GM19240 (cell line): Measurements from ENCODE around the gene FLYWCH1.

Source experiments
- DNase-seq: peaks from one replicate; pipeline ENCODE4 v3.0.0; 2011; ENCODE audit warnings: low spot score; ENCODE audit not compliant: insufficient read length

Gene FLYWCH1, protein sequence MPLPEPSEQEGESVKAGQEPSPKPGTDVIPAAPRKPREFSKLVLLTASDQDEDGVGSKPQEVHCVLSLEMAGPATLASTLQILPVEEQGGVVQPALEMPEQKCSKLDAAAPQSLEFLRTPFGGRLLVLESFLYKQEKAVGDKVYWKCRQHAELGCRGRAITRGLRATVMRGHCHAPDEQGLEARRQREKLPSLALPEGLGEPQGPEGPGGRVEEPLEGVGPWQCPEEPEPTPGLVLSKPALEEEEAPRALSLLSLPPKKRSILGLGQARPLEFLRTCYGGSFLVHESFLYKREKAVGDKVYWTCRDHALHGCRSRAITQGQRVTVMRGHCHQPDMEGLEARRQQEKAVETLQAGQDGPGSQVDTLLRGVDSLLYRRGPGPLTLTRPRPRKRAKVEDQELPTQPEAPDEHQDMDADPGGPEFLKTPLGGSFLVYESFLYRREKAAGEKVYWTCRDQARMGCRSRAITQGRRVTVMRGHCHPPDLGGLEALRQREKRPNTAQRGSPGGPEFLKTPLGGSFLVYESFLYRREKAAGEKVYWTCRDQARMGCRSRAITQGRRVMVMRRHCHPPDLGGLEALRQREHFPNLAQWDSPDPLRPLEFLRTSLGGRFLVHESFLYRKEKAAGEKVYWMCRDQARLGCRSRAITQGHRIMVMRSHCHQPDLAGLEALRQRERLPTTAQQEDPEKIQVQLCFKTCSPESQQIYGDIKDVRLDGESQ

DNA sequence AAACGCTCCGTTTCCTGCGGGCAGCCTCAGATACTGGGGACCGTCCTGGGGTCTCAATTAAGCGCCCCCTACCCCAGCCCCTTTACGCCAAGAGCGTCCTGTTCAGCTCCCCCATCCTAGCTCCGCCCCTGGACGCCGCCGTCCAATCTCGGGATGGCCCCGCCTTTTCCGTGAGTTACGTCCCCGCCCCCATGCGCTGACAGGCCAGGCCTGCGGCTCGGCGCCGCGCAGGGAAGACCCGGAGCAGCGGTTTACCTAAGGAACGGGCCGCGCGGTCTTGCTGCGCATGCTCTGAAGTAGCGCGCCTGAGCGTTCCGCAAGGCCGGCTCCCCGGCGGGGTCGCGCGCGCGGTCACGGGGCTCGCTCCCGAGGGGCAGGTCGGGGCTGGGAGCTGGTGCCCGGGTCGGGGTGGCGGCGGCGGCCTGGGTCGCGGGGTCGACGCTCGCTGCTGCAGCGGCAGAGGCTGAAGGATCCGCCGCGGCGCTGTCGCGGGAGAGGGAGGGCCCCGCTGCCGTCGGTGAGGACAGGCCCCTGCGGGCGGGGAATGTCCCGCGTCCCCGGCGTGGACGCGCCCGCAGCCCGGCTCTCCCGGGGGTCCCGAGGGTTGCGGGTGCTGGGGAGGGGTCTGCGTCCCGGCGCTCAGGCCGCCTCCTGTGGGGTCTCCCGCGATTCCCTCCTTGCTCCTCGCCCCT lies at the start of gene FLYWCH1:
FLYWCH1 (plus strand) TSS at position 294 of the 692 bp plus-strand sequence. CDS start 17,755 bp downstream, outside the sequence.
- peak; percentile 90 for DNase-seq

DNA sequence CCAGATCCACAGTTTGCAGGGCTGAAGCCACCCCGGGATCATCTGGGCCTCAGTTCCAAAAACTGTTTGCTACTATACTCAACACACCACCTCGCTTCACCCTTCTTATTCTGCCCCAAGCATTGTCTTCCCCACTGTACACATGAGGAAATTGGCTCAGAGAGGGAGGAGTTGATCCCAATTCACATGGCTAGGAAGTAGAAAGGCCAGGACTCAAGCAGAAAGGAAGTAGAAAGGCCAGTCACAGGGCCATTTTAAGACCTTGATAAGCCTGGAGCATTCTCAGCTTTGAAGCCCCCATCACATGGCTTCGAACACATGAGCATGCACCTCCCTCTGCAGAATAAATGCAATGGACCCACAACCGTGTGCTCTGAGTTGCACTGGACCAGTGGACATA lies 46.1 kb upstream of the FLYWCH1 start:
- DNase-seq: no peak

DNA sequence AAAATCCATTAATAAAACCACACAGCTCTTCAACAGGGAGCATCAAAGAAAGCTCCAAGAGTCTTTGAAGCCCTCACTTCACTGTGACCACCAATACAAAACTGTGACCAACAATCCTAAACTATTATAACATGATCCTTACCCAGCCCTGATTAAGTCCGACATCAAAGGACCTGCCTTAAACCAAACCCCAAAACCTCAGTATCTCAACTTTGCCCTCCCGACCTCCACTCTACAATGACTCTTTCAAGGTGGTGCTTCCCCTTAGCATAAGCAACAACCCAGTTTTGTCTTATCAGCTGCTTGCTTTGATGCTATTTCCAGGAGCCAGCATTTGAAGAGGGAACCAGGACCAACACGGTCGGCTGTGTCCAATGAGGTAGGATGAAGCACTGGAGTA lies 45.3 kb upstream of the FLYWCH1 start:
- DNase-seq: no peak

DNA sequence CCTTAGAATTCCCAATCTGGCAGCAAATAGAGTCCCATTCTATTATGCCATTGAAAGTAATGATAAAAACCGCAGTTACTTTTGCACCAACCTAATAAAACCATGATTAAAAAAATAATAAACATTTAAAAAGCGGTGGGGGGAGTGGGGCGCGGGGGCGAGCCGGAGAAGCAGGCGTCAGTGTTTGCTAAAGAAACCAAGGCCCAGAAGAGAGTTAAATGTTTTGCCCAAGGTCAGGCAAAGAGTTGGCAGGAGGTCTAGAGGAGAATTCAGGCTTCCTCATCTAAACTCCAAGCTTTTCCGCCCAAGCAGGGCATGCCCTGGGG lies 44.1 kb upstream of the FLYWCH1 start:
- no peak for DNase-seq

DNA sequence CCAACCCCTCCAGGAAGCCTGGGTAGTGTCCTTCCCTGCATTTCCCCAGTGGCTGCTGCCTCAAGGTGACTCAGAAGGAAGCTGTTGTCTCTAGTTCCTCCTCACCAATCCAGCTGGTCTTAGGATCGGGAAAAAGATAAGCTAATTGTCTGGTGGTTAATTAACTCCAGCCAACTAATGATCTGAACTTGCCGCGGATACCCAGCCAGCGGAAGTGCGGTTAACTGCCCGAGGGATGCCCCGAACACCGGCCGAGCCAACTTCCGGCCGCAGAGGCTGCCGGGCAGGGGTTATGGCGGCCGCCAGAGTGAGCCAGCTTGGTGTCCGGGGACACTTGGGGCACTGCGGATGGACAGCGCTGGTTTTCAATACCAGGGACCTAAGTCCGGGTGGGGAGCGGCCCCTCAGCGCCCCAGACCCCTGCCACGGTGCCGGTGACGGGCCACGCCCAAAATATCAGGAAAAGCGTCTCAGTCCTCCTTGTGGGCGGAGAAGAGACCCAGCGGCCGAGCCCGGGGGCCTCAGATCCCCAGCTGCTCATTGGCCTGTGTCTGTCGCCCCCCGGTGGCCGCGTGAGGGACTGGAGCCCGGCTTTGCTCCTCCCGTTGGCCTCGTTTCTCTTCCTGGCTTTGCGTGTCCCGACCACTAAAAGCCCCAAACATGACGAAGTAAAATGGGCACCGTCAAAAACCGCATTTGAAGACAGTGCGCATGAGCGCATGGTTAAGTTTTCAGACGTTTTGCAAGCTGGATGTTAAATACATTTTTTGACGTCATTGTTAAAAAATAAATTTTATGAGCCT lies 43.5 kb upstream of the FLYWCH1 start:
- peak; percentile 99 for DNase-seq

DNA sequence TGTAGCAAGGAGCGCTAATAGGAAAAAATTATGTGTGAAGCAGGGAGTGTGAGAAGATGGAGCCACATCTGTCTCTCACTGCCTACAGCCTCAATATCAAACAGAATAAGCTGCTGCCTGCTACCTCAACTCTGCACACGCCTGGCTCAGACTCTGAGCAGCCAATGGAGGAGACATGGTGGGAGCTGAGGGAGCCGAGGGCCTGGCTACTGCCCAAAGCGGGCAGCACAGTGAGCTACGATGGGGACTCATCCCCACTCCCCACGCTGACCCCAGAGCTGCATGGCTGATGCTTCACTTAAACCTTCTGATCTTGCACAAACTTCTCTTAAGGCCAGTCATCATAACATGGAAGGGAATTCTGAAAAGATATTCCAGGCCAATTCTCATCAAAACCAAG lies 39.8 kb upstream of the FLYWCH1 start:
- DNase-seq: no peak

DNA sequence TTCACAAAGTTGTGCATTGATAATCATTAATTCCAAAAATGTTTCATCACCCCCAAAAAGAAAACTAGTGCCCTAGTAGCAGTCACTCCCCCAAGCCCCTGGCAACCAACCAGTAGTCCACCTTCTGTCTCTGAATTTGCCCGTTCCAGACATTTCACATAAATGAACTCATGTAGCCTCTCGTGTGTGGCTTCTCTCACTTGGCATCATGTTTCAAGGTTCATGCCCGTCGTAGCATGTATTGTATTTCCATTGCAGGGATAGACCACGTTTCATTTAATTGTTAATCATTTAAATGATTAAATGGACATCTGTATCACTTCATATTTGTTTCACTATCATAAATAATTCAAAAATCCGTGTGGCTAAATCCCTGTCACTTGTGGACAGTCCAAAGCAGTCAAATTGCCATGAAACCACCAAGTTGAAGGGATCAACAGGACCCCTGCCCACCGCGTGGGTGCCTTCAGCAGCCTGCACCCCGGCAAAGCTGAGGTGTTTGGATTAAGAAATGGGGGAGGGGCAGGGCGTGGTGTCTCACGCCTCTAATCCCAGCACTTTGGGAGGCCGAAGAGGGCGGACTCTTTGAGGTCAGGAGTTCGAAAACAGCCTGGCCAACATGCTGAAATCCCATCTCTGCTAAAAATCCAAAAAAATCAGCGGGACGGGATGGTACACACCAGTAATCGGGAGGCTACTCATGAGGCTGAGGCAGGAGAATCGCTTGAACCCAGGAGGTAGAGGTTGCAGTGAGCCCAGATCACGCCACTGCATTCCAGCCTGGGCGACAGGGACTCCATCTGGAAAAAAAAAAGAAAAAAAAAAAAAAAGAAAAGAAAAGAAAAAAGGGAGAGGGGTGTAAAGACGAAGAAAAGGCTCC lies 37.5 kb upstream of the FLYWCH1 start:
- no peak for DNase-seq

DNA sequence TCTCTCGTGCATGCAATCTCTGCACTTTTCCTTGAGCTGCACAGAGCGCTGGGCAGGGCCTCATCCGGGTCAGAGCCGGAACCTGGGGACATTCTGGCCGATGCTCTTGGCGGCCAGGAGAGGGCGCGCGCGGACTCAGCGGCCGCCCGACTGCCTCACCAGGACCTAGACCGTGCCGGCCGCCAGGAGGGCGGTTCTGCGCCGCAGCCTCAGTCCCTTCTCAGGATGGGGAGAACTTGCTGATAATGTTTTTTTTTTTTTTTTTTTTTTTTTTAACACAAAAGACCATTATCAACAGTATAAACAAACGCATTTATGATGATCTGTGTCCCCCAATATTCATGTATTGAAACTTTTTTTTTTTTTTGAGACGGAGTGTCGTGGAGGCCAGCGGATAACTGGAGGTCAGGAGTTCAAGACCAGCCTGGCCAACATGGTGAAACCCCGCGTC lies 36.8 kb upstream of the FLYWCH1 start:
- DNase-seq: peak; percentile 46

DNA sequence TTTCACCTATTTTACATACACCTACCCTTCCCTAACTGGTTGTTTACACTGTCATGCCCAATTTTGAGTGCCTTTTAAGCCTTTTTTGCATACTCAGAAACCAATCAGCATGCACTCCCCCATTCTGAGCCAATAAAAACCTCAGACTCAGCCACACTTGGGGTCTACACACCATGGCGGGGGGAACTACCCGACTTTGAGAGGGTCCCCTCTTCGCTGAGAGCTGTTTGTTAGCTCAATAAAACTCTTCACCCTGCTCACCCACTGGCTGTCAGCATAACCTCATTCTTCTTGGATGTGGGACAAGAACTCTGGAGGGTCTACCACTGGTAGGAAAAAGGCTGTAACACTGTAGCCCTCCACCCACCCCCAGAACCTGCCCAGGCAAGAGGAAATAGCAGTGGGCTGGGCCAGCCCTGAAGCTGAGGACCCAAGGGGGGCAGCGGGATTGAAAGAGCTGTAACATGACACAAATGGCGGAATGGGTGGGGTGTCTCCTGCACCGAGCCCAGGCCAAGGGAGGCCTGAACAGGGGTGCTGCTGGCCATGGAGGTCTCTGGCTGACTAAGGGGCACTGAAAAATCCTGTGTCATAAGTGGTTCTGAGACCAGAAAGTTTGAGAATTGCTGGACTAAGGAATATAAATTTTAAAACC lies 31.8 kb upstream of the FLYWCH1 start:
- DNase-seq: no peak

DNA sequence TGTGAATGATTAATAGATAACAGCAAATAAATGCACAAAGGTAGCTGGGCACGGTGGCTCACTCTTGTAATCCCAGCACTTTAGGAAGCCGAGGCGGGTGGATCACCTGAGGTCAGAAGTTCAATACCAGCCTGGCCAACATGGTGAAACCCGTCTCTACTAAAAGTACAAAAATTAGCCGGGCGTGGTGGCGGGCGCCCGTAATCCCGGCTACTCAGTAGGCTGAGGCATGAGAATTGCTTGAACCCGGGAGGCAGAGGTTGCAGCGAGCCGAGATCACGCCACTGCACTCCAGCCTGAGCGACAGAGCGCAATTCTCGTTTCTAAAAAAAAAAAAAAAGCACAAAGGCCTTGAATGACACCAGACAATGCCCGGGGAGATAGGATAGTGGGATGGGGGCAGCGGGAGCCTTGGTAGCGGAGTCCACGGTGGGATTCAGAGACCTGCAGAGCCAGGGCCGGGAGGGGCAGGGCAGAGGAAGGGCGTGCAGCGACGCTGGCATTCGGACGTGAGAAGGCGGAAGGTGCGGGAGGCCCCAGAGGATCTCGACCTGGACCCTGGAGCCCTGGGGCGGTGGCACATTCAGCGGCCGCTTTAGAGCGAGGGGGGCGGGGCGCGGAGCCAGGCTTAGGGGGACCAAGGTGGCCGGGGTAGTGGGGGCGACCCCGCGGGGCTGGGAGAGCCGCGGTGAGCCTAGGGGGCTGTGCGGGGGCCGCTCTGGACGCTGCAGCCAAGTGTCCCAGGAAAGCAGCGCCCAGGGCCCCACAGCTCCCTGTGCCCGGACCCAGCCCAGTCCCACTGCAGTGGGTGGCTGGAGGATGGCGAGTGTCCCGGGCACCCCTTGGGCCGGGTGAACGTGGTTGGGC lies 29.7 kb upstream of the FLYWCH1 start:
- no peak for DNase-seq

DNA sequence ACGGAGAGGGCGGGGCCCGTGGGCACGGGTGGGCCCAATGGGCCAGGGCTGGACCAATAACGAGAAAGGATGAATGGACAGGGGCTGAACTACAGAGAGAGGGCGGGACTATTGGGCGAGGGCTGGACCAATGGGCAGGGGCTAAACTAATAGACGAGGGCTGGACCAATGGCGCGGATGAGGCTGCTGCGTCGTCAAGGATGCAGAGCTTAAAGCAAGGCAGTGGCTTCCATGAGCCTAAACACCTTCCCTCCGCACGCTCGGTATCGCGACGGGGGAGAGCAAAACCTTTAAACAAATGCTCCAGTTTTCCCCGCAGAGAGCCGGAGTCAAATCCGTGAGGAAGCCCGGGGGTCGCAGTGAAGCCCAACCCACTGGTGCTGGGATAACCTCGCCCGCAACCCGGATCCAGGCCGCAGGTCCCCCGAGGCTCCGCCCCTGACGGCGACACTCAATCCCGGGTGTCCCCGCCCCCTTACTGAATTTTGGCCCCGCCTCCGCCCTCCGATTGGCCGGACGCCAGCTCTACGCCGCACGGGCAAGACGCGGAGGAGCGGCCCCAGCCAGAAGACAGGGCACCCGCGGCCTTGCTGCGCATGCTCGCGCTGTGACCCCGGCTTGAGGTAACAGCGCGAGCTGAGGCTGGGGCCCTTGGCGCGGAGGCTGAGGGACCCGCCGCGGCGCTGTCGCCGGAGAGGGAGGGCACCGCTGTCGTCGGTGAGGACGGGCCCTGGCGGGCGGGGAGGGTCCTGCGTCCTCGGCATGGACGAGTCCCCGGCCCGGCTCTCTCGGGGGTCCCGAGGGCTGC lies 28.9 kb upstream of the FLYWCH1 start, which contains the start of gene FLYWCH2:
FLYWCH2 (plus strand) TSS at position 566 of the 808 bp plus-strand sequence. CDS start 13,235 bp downstream, outside the sequence.
- peak; percentile 95 for DNase-seq

DNA sequence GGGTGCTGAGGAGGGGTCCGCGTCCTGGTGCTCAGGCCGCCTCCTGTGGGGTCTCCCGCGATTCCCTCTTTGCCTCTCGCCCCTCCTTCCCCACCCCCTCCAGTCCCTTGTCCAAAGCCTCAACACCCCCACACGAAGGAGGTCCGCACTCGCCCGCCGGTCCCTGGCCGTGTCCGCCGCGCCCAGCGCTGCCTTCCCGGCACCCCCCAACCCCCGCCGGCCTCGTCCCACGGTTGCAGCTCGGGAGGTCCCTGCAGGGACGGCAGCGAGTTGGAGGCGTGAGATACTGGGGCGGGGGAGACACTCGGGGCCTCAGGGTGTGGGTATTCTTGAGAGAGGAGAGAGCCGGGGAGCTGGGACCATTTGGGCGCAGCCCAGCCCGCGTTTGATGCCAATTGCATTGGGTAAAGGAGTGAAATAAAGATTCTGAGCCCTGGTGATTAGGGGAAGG lies 28.2 kb upstream of the FLYWCH1 start:
- no peak for DNase-seq

DNA sequence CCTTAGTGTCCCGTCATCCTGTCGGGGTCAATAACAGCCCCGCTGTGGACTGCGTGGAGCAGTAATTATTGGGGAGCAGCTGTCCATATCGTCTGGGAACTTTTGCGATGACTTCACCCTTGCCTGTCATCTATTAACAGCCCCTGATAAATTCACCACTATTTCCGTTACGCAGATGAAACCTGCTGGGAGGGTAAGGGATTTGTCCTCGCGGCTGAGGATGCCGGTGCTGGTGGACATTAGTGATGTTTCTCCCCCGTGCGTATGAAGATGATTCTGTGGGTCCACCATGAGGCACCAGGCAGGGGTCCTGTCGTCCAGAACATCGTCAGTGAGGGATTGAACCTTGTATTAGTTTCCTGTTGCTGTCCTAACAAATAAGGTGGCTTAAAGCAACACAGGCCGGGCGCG lies 27.7 kb upstream of the FLYWCH1 start:
- DNase-seq: no peak

DNA sequence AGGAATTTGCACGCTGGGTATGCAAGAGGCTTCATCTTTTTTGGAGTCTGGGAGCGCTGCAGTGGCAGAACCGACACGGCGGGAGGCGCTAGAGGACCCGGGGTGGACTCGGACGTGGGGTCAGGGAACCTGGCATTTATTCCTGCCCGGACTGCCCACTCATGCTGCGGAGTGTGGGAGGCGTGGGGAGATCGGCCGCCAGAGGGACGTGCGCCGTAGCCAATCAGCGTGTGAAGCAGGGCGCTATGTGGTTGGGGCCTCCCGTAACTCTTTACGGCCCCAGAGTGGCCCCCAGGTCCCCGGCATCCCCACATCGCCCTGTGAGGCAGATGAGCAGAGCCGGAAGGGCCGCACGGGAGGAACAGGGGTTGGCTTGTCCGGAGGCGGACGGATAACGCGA lies 17.5 kb upstream of the FLYWCH1 start:
- no peak for DNase-seq

DNA sequence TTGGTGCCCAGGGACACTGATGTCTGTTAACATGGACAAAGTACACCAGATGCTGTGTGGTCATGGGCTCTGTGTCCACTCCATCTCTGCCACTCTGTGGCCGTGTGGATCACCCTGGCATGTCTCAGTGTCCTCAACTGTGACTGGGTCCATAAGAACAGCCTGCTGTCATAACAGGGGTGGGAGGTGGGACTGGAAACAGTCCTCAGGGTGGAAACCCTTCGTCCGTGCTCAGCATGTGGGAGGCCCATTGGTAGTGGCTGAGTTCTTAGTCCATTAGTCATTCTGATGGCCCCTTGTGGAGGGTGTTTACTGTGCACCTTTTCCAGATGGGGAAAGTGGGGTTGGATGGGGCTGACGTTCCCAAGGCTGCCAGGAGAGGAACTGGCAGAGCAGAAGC lies 15.9 kb upstream of the FLYWCH1 start:
- no peak for DNase-seq

DNA sequence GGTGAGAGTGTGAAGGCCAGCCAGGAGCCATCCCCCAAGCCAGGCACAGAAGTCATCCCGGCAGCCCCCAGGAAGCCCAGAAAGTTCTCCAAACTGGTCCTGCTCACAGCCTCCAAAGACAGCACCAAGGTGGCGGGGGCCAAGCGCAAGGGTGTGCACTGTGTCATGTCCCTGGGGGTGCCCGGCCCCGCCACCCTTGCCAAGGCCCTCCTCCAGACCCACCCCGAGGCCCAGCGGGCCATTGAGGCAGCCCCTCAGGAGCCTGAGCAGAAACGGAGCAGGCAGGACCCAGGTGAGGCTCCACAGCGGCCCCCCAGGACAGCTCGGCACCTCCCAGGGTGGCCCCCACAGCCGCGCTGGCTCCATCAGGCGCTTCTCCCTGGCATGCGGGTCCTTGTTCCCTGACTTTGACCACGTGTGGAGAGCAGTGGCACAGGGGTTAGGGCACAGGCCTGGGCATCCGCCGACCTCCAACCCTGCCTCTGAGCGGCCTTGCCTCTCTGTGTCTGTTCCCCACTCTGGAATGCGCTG lies 15.2 kb upstream of the FLYWCH1 start:
- no peak for DNase-seq

DNA sequence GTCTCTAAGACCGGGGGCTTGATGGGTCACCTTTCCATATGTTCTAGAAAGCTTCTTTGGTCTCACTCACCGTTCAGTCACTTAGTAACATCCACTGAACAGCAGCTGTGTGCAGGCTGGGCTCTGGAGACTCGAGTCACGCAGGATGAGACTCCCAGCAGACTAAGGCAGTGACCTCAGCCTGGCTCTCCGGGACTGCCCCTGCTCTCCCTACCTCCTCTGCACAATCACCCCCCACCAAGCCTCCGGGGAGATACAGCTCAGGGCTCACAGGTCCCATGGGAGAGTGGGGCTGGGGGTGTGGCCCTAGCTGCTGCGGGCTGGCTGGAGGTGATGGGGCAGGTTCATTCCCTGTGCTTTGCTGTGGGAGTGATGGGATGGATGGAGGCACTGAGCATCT lies 14.6 kb upstream of the FLYWCH1 start:
- DNase-seq: no peak
